HCT116 (cell line): Measurements from ENCODE around the gene CNFN. TPM values are rescaled to one million over a fixed set of nuclear protein-coding genes. Genes with fewer than 3 reads are reported as not detected.

Source experiments
- ATAC-seq: fragments of 200-7000 bp; cut with Tn5 transposase; 2 replicates; pipeline ENCODE4 v1.9.1; 2020; ENCODE audit warnings: mild to moderate bottlenecking, moderate library complexity
- BruUV-seq: library from RNA; stranded (reverse); fragments of 400-500 nt; replicated peaks from 2 replicates; lab custom pipeline; 2021; lab: Mats Ljungman, UMichigan
- CTCF ChIA-PET: fragments of 300-600 bp; sonication (Branson Sonifier 250); formaldehyde crosslinking; loops from one replicate; lab custom pipeline; 2021; ENCODE audit warnings: antibody characterized with exemption; lab: Charles Lee
- POLR2A ChIA-PET: fragments of 300-600, 350-600 bp; sonication (Branson Sonifier 250); formaldehyde crosslinking; loops from one replicate; lab custom pipeline; 2021; ENCODE audit warnings: antibody characterized with exemption; lab: Charles Lee
- RAD21 ChIA-PET, 2 experiments: fragments of 300-600 bp; sonication (Branson Sonifier 250); formaldehyde crosslinking; loops; one replicate each; lab custom pipeline; 2023; ENCODE audit warnings: low total read pairs in 2 of 2; ENCODE audit not compliant: uncharacterized antibody in 2 of 2, unreplicated experiment in 2 of 2, low non-redundant PET in 1 of 2; lab: Charles Lee
- DNase-seq: peaks from one replicate; pipeline ENCODE4 v3.0.0-alpha.2; 2010; ENCODE audit warnings: low read depth, low spot score
- H2AFZ ChIP-seq: fragments of 200-600 bp; shearing (Covaris generic), sonication (generic); 2 replicates; pipeline ENCODE4 v1.6.1; 2017; ENCODE audit warnings: low read depth, mixed run types, mixed read lengths, antibody characterized with exemption, low read length; ENCODE audit not compliant: poor library complexity, severe bottlenecking
- H3K27ac ChIP-seq: 2 replicates; pipeline ENCODE4 v1.5.1; 2012; ENCODE audit warnings: low read depth, low read length
- H3K27me3 ChIP-seq: fragments of 200-600 bp; sonication (generic); 2 replicates; pipeline ENCODE4 v1.6.1; 2016; ENCODE audit warnings: mixed run types, low read length, mixed read lengths; ENCODE audit not compliant: insufficient read depth
- H3K36me3 ChIP-seq, 2 experiments: fragments of 200-500 bp in 1 of 2; fragments of 200-600 bp in 1 of 2; sonication (Bioruptor generic) in 1 of 2; sonication (generic) in 1 of 2; 2 replicates each; pipeline versions ENCODE4 v1.5.1 to v1.6.1; 2014 to 2016; ENCODE audit warnings: low read length in 2 of 2, inconsistent platforms in 1 of 2, mixed read lengths in 1 of 2, mixed run types in 1 of 2; ENCODE audit not compliant: insufficient read depth in 2 of 2, control insufficient read depth in 1 of 2
- H3K4me1 ChIP-seq, 2 experiments: fragments of 200-600 bp in 1 of 2; sonication (generic) in 1 of 2; 2 replicates each; pipeline versions ENCODE4 v1.5.1 to v1.6.1; 2012 to 2017; ENCODE audit warnings: low read length in 2 of 2, inconsistent platforms in 1 of 2, mild to moderate bottlenecking in 1 of 2, mixed read lengths in 1 of 2, mixed run types in 1 of 2, moderate library complexity in 1 of 2; ENCODE audit not compliant: insufficient read depth in 2 of 2, control insufficient read depth in 1 of 2
- H3K4me2 ChIP-seq: fragments of 200-600 bp; sonication (generic); 2 replicates; pipeline ENCODE4 v1.6.1; 2017; ENCODE audit warnings: mixed run types, low read length, mixed read lengths
- H3K4me3 ChIP-seq, 2 experiments: fragments of 200-600 bp in 1 of 2; sonication (generic) in 1 of 2; replicated peaks in 1 of 2; 2 replicates each; pipeline ENCODE4 v1.5.1; 2011 to 2016; ENCODE audit warnings: low read length in 2 of 2, control low read depth in 1 of 2, low read depth in 1 of 2, mild to moderate bottlenecking in 1 of 2, mixed read lengths in 1 of 2, mixed run types in 1 of 2
- H3K79me2 ChIP-seq: fragments of 200-600 bp; sonication (generic); 2 replicates; pipeline ENCODE4 v1.6.1; 2017; ENCODE audit warnings: mild to moderate bottlenecking, mixed run types, low read length, moderate library complexity, mixed read lengths; ENCODE audit not compliant: insufficient read depth
- H3K9ac ChIP-seq: fragments of 200-600 bp; sonication (generic); 2 replicates; pipeline ENCODE4 v1.6.1; 2016; ENCODE audit warnings: low read length, mixed read lengths
- H3K9me2 ChIP-seq: fragments of 200-600 bp; sonication (generic), shearing (Covaris generic); 2 replicates; pipeline ENCODE4 v1.6.1; 2017; ENCODE audit warnings: mixed run types, mild to moderate bottlenecking, moderate library complexity; ENCODE audit not compliant: insufficient read depth
- H3K9me3 ChIP-seq, 2 experiments: fragments of 200-500 bp in 1 of 2; fragments of 200-600 bp in 1 of 2; sonication (Bioruptor generic) in 1 of 2; sonication (generic) in 1 of 2; 2 replicates each; pipeline ENCODE4 v1.6.1; 2014 to 2017; ENCODE audit warnings: low read length in 2 of 2, mixed read lengths in 2 of 2, inconsistent platforms in 1 of 2, low read depth in 1 of 2, mild to moderate bottlenecking in 1 of 2, mixed run types in 1 of 2, moderate library complexity in 1 of 2; ENCODE audit not compliant: control insufficient read depth in 1 of 2, insufficient read depth in 1 of 2
- H4K20me1 ChIP-seq: fragments of 200-600 bp; sonication (generic), shearing (Covaris generic); 2 replicates; pipeline ENCODE4 v1.6.1; 2017; ENCODE audit warnings: mixed run types, mild to moderate bottlenecking, moderate library complexity; ENCODE audit not compliant: insufficient read depth
- CEBPB ChIP-seq: IDR thresholded peaks from 2 replicates; pipeline ENCODE4 v1.6.1; 2012; ENCODE audit warnings: low read depth
- CTCF ChIP-seq, 3 experiments: fragments of 200-600 bp in 1 of 3; sonication (generic) in 1 of 3; IDR thresholded peaks in 2 of 3; conservative IDR thresholded peaks in 1 of 3; 2 replicates each; pipeline ENCODE4 v1.5.1; 2012 to 2017; ENCODE audit warnings: low read depth in 2 of 3, low read length in 2 of 3, antibody characterized with exemption in 1 of 3, borderline replicate concordance in 1 of 3, control low read depth in 1 of 3, mild to moderate bottlenecking in 1 of 3, mixed read lengths in 1 of 3, mixed run types in 1 of 3, moderate library complexity in 1 of 3; ENCODE audit not compliant: insufficient read depth in 1 of 3
- EGR1 ChIP-seq: IDR thresholded peaks from 2 replicates; pipeline ENCODE4 v1.6.1; 2012; ENCODE audit warnings: low read depth
- MAX ChIP-seq: IDR thresholded peaks from 2 replicates; pipeline ENCODE4 v1.6.1; 2012
- POLR2AphosphoS5 ChIP-seq: IDR thresholded peaks from 2 replicates; pipeline ENCODE4 v1.6.1; 2011; ENCODE audit warnings: mild to moderate bottlenecking, low read depth, low read length, moderate library complexity
- REST ChIP-seq: IDR thresholded peaks from 2 replicates; pipeline ENCODE4 v1.6.1; 2012; ENCODE audit warnings: low read depth
- SRF ChIP-seq: IDR thresholded peaks from 2 replicates; pipeline ENCODE4 v1.6.1; 2012; ENCODE audit warnings: low read depth
- intact Hi-C: fragments of 100-400 bp; cut with micrococcal nuclease; formaldehyde crosslinking; loops from 2 replicates; pipeline ENCODE4 v1.10.0; 2022
- total RNA-seq: library from RNA; stranded (reverse); gene quantifications from one replicate; pipeline ENCODE4 v1.2.1, GENCODE V29; 2021; ENCODE audit not compliant: unreplicated experiment

CNFN gene
- total RNA-seq, 1 experiment from 2014 or later: 13.9 TPM

- CTCF ChIA-PET: interaction anchor here (0.6 to 1.9 kb wide), 8 partner anchors 11 to 269 kb away, joined by 3 to 5 read pairs (median 3); partner anchors contain the start of gene POU2F2
- H3K9ac ChIP-seq: peak overlapping the region; percentile 43
These were observed 11.5 kb upstream of the CNFN start for GRCh38 chr19:42401365-42402303.

More at GRCh38 chr19:42401365-42402303, 11.5 kb upstream of the CNFN start:
- peak; percentile 21; the same call in 1 of the 2 replicates for TF ChIP-seq POLR2AphosphoS5
- no peak for TF ChIP-seq EGR1
- TF ChIP-seq REST: no peak
- peak; percentile 62; the same call in 1 of the 2 replicates for TF ChIP-seq MAX
- peak; percentile 63 to 90 (median 82); a peak in 5 of 6 replicates for TF ChIP-seq CTCF (IDR thresholded peaks at IDR 0.05 in 2 of 3, conservative IDR thresholded peaks at IDR 0.05 in 1 of 3; ENCODE audit: borderline replicate concordance in 1 of 3, insufficient read depth in 1 of 3, low read depth in 2 of 3, low read length in 2 of 3)
- no peak for TF ChIP-seq CEBPB
- TF ChIP-seq SRF: no peak
- BruUV-seq: no TSS peak
- ATAC-seq (peak; percentile 23), DNase-seq (no peak)
- no peaks in the 10 kb centered on the region for H3K9me3 ChIP-seq
- H3K9me2 ChIP-seq: no peaks in the 10 kb centered on the region
- no peaks in the 10 kb centered on the region for H4K20me1 ChIP-seq
- no peak overlapping the region for H3K27ac ChIP-seq
- peak overlapping the region; percentile 67 for H3K4me2 ChIP-seq
- peak overlapping the region; percentile 35 to 50 for H3K4me3 ChIP-seq
- H3K27me3 ChIP-seq: no peaks in the 10 kb centered on the region
- H3K79me2 ChIP-seq: peaks cover 32% of the 10 kb centered on the region
- intact Hi-C loops: no loop called here
- no peaks in the 10 kb centered on the region; a peak in 1 of 4 replicates for H3K36me3 ChIP-seq
- H2AFZ ChIP-seq: no peak overlapping the region
- H3K4me1 ChIP-seq: peaks cover 5 to 28% of the 10 kb centered on the region in 2 experiments
- RAD21 ChIA-PET: no interaction called here
- POLR2A ChIA-PET: no interaction called here
